HG02759 (cell line): ENCODE data around the gene ACTL10.

ENCODE experiments used
- ATAC-seq: cut with Tn5 transposase; IDR thresholded peaks from one replicate; pipeline ENCODE4 v1.9.1; 2021; ENCODE audit warnings: mild to moderate bottlenecking, moderate library complexity; ENCODE audit not compliant: unreplicated experiment

The ACTL10 gene

DNA sequence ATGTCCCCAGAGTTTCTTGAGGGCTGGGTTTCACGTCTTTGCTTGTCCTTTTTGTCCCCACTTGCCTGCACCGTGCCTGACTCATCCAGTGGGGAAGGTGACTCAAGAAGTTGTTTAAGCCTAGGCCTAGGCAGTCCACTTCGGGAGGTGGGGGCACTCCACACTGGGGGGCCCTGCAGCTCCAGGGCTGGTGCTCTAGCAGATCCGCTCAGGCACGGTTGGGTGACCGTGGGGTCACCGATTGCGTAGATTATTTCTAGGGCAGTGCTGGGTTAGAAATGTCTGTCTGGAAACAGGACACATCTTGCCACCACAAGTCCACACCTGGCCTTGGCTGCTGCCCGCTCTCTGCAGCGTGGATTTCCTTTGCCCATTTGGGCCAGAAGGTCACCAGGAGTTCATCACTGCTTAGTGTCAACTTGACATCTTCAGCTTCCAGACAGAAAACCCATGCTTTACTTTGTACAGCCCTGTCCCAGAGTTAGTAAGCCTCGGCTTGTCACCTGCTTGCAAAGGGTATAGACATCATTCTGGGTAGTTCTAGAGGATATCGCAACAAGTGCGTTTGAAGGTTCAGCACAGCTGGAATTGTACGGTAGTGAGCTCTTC is 18.2 kb upstream of the ACTL10 start:
- ATAC-seq, result no peak

DNA sequence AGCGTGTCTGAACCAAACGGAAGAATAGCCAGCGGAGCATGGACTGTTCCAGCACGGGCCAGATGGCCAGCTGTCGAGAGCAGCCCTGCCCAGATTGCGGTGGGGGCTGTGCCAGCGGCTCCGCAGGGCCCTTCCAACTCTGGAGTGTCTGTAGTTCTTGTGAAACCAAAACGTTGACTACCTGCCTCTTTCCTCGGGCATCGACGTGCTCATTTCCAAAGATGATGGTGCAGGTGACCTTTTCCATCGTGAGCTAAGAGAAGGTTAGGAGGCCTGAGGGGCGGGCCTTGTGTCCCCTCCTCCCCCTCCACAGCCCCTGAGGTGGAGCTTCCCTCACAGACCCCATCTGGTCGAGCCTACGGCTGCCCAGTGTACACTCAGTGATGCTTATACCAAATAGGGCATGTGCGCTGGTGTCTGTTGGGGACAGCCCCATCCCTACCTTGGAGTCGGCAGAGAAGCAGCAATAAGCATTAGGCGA is 17.5 kb upstream of the ACTL10 start:
- ATAC-seq, result no peak

DNA sequence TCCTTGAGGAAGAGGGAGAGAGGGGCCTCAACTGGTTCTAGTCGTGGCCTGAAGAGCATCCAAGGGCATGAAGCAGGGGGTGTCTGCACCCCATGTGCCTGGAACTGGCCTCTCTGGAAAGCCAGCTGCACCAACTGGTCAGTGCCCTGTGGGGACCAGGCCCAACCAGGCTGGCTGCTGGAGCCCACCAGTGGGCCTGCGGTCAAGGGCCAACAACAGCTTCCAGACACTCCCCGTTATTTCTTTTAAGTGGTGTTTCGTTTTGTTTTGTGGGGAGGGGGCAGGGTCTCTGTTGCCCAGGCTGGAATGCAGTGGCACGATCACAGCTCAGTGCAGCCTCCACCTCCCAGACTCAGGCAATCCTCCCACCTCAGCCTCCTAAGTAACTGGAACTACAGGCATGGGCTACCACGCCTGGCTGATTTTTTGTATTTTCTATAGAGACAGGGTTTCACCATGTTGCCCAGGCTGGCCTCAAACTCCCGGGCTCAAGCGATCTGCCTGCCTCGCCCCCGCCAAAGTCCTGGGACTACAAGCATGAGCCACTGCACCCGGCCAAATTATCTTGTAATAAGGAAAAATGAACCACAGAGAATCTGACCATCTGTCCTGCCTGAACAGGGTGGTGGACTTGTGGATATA is 16.5 kb upstream of the ACTL10 start:
- no peak for ATAC-seq

DNA sequence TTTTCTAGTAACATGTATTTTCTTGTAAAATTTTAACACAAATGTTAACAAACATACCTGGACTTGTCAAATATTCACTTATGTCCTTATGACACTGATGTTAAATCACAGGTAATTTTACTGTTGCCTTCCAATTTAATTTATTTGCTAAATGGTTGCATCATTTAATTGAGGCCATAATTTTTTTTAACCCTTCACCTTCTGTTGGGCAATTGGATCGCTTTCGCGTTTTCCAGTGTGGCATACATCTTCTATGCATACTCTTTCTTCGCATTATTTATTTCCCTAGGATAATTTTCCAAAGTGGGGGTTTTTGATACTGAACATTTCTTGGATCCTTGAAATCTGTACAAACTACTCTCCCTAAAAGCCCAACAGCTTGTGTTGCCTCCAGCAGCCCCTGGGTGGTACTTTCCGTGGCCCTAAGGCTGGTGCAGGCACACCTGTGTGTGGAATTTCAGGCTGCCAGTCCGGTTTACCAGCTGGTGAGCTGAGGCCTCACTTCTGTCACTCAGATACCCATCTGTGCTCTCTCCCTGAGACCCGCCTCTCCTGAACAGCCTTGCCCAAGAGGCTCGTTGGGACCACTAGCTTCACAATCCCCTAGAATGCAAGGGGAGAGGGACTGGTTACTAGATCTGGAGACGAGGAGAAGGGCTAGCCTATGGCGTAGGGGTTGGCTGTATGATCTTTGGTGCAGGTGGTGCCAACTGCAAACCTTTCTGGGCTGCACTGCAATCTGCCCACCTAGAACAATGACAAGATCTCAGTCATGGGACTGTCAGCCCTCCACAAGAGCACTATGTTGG is 15.8 kb upstream of the ACTL10 start:
- ATAC-seq, result no peak

DNA sequence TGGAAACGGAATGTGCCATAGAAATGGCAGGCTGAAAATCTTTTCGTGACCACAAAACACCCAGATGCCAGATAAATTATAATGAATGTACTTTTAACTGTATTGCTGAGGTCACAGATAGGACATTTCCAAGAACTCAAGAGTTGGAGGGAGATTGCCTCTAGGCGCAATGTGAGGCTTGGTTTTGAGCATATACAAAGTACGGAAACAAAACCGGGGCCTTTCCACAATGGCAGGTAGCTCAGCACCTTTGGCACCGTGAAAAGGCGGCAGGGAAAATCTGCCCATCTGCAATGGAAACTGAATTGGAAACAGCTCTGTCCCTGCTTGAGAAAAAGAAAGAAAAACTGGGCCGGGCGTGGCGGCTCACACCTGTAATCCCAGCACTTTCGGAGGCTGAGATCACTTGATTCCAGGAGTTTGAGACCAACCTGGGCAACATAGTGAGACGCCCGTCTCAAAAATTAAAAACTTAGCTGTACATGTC is 15.1 kb upstream of the ACTL10 start:
- ATAC-seq, result no peak

DNA sequence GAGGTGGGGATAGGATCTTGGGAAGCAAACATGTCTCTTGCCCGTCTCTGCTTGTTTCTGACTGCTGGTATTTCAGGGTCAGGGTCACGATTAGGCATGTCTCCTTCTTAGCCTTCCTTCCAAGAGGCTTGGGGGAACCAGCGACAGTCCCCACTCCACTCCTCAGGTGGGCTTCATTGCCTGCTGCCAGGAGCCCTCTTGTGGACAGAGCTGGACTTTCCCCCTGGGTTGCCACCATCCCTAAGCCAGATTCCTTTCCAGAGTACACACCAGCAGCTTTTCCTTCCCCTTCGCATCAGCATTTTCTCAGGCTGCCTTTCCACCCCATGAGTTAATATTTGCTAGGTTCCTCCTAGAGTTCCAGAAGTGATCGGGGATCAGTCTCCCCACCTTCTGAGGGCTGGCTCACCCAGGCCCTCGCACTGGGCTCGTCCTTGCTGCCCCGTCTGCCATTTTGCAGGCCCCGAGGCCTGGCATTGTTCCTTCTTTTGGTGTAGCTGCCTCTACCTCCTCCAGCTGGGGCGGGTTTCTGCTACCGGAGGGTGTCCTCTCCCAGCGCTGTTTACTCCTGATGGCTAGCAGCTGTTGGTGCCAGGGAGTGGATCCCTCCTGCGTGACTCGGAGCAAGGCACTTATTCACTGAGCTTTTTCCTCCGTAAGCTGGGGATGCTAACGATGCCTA is 13.4 kb upstream of the ACTL10 start:
- ATAC-seq, result no peak

DNA sequence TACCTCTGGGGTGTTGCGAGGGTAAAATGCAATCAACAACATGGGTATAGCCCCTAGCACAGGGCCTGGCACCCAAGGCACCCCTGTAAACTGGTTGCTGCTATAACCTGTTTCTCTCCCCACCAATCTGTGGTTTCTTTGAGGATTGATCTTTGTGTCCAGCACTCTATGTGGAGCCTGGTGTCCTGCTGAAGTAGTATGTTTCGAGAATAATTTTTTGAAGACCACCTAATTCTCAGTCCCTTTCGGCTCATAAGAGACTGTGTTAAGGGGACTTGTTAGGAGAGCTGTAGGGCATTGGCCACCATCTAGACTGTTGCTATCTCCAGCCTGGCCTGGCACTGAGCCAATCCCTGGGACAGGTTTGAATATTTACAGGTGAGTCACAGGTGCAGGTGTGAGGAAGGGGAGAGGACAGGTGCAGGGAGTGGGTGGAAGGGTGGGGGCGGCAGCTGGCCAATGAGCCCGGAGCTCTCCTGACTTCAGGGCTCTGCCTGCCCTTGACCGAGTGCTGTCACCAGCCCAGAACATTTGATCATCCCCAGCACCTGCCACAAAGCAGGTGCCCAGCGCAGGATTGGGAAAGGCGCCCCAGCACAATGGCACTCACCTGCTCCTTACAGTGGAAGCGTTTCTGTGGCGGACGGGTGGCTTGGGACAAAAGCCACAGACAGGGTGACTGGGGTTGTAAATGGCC is 12.7 kb upstream of the ACTL10 start:
- no peak for ATAC-seq

DNA sequence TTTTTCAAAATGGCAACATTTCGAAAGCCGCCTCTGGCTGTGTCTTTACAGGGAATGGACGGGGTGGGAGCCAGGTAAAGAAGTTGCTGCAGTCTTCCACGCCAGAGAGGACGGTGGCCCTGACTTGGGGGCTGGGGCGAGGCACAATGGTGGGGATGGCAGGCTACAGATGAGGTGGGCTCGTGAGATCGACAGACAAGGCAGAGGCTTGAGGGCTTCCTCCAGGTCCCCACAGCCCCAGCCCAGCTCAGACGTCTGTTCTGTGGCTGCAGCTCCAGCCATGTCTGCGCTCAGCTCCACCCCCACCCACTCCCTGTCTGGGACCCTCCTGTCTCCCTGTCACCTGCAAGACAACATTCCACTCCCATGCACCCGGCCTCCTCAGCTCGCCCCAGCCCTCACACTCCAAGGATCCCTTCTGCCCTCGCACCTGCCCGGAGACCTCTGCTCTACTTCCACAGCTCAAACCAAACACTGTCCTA is 12.0 kb upstream of the ACTL10 start:
- no peak for ATAC-seq

DNA sequence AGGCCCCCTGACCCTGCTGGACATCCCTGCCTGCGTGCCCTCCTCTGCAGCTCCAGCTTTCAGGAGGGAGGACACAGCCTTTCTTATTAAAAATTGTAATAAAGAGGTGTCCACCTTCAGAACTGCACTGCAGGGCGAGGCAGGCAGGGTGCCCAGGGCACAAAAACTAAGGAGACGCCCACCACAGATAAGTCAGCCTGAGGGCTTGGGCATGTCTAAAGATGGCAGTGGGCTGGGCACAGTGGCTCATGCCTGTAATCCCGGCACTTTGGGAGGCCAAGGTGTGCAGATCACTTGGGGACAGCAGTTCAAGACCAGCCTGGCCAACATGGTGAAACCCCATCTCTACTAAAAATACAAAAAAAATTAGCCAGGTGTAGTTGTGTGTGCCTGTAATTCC is 11.6 kb upstream of the ACTL10 start:
- no peak for ATAC-seq

DNA sequence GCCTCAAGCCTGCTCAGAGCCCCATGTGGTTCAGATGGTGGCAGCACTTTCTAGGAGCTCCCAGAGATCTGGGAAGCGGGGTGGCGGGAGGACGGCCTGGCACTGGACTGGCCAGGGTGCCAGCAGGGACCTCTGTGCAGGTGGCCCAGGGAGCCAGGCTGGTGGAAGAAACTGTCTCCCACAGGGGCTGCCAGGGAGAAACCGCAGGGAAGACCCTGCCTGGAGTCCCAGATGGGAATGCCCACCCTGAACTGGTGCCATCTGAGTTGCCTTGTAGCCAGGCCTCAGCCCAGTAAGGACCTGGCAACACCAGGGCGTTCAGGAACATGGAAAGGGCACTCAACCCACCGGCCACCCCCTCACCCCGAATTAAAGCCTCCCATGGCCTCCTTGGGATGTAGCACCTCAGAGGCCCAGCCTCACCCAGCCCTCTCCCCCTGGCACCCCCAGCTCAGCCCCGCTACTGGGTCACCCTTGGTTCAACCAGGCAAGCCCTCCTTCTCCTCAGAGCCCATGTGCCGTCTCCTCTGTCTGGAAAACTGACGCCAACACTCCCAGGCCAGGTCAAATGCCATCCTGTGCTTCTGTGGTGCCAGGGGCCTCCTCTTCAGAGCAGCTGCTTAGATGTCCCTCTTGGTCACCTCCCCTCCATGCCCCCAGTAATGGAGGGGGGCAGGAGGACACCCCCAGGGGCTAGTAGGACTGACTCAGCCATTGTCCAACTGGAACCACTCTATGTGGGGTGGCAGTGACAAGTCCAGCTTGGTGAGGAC is 10.5 kb upstream of the ACTL10 start:
- ATAC-seq, result no peak

DNA sequence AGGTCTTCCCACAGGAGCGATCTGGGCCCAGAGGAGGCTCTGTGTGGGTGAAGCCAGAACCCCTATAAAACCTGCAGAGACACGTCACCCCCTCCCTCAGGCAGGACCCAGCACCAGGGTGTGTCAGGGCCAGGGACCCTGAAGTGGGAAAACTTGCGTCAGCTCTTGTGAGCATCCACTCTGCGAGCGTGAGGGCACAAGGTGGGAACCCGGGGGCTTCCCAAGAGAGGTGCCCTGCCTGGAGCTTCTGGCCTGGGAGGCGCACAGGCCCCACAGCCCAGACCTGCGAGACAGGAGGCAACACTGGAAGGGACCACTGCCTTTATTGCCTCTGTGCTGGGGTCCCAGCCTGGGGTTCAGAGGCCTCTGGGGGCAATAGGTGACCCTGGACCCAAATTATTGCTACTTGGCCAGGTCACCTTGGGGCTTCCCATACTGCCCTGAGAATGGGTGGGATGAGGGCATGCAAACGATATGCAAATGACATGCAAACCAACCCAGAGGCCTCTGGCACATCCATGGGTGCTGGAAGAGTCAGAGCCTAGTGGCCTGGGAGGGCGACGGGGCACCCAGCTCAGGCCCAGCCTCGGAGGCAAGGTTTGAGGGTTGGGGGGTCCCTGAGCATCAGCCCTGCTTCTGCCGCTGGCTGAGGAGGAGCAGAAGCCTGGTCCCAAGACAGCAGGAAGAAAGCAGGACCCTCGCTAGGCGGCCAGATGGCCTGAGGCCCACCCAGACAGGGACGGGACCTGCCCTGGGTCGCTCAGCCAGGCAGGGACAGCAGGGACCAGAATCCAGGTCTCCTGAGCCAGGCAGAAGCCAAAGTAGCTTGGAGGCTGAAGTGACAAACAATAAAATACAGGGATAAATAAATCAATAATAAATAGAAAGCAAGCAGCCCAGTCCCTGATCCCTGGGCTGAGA is 9.7 kb upstream of the ACTL10 start:
- no peak for ATAC-seq

DNA sequence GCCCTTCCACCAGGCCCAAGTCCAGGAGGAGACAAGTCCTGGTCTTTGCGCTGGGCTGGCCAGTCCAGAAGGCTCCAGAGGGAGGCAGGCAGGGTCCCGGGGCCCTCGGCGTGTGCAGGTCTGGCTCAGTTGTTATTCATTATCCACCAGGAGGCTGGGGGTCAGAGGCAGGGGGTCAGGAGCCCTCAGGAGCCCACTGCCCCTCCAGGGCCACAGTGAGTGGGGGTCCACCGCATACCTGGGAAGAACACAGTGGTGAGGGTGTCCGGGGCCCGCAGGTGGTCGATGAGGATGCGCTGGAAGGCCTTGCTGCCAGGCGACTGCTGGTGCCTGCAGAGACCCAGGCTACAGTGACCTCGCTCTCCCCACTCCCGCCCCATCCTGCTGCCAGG is 9.0 kb upstream of the ACTL10 start:
- no peak for ATAC-seq

DNA sequence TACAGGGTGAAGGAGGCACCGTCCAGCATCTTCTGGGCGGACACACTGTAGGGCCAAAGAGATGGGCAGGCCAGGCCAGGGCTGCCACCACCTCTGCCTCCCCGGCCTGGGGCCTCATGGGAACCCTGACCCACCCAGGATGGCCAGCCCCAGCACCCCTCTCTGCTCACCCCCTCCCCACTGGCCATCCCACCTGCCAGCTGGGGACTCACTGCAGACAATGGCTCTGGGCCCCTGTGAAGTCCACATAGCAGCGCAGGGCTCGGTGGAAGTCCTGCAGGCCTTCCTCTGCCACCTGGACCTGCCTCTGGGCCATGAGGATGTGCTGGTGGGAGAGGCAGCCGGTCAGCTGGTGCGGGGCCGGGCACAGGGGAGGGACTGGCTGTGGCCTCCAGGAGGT is 8.2 kb upstream of the ACTL10 start:
- ATAC-seq, result no peak

DNA sequence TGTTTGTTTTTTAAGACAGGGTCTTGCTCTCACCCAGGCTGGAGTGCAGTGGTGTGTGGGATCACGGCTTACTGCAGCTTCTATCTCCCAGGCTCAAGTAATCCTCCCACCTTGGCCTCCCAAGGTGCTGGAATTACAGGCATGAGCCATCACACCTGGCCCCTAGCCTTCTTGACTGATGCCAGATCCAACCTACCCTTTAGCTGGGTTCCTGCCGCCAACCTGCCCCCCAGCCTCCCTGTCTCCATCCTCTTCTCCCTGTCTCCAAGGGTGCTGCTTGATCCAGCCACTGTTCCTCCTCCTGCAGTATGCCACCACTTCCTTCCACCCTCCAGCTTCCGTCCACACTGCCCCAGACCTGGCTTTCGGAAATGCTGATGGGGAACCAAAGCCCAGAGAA is 7.8 kb upstream of the ACTL10 start:
- ATAC-seq, result no peak

DNA sequence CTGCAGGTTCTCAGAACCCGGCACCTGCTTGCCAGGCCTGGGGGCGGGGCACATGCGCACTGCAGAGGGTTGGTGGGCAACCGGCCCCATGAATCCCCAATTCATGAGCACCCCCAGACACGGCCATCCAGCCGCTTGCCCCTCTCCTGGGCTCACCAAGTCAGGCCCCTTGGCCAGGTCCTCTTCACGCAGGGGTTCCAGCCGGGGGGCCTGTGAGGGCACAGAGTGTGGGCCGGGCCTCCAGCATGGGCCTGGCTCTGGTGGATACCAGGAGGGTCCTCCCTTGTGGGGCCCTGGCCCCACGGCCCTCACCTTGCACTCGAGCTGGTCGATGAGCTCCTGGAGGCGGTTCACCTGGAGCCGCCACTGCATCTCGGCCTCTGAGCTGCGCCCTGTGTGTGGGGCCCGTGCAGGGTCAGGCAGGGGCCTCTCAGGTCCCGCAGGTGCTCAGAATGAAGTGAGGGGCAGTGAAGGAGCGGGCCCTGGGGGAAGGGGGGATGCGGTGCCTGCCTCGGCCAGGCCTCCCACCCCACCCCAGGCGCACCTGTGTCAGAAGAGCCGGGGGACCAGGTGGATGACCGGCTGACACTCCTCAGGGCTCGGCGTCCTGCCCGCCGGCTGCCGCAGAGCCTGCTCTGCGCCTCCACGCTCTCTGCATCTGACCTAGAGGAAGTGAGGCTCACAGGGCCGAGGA is 7.3 kb upstream of the ACTL10 start:
- no peak for ATAC-seq

DNA sequence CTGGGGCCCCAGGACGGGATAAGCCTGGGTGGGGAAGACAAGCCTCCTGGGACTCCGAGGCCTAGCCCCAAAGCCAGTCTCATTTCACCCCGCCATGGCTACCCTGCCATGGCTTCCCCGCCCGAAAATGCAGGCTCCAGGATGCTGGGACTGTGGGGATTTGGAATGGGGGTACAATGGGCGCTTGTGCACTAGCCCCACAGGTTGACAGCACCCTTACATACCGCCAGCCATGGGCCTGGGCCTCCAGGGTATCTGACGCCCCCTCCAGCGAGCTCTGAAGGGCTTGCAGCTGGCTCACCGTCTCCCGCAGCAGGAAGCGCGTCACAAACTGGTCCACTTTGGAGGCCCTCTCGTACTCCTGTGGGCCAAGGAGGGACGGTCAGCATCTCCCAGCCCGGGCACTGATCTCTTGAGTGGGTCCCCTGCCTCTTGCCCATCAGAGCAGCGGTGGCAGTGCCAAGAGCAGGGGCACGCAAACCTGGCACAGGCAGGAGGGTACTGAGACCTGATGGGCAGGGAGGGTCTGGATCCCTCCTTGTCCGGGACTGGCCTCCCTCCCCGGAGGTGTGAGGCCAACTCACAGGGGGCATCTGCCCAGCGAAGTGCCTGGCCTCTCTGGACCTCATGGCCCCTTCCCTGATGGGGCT is 6.6 kb upstream of the ACTL10 start:
- ATAC-seq, result no peak

DNA sequence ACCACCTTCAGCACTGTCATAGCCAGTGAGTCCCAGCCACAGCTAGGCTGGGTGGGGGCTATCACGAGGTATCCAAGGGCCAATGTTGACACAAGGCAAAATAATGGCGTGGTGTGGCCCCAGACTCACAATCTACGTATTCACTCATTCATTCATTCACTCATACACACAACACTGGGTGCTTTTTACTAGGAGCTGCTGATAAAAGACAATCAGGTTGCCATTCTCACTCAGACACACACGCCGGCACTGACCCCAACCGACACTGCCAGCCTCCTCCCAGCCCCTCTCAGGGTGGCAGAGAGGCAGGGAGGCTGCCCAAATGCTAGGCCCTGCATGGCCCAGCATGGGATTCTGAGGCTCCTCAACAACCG is 6.1 kb upstream of the ACTL10 start:
- no peak for ATAC-seq

DNA sequence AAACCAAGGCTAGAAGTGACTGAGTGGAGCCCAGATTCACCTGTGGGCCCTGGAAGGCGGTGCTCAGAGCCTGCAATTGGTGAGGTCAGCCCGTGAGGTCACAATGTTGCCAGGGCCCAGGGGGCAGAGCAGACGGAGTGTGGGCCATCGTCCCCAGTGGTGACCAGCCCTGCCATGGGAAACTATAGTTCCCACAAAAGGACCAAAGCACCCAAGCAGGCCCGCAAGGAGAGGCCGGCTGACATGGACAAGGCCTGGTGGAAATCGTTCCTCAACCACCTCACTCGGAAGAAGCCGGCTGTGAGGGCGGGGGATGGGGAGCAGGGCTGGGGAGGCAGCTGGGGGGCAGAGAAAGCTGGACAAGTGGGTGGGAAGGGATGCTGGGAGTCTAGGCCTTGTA is 4.6 kb upstream of the ACTL10 start, which contains the start of gene C20orf144:
Gene C20orf144 (plus strand): TSS at position 156 of the 400 bp plus-strand sequence. CDS start 19 bp downstream, at position 175.
- no peak for ATAC-seq
